ENCODE measurements around the gene RRBP1.

The RRBP1 gene

GRCh38 chr20:17638835-17639407, 43.1 kb downstream of the RRBP1 start:
- H3K4me1 ChIP-seq (ENCODE audit: insufficient read depth, low read length, poor library complexity, severe bottlenecking) = no peaks in the 10 kb centered on the region
- H3F3A ChIP-seq (ENCODE audit: low read depth) = no peaks in the 10 kb centered on the region
- H3K9me2 ChIP-seq (replicated peaks; ENCODE audit: low read depth, low read length) = no peaks in the 10 kb centered on the region
- H3K4me3 ChIP-seq (ENCODE audit: low read length, poor library complexity, severe bottlenecking) = no peak overlapping the region
- peaks cover 9% of the 10 kb centered on the region; the same call in 1 of the 2 replicates for H3K79me2 ChIP-seq (ENCODE audit: insufficient read depth, low read length)
- H3K4me2 ChIP-seq (ENCODE audit: low read depth, low read length, poor library complexity, severe bottlenecking) = no peak overlapping the region
- H4K20me1 ChIP-seq (ENCODE audit: insufficient read depth, low read length, poor library complexity, severe bottlenecking) = no peaks in the 10 kb centered on the region
- TF ChIP-seq CTCF (conservative IDR thresholded peaks at IDR 0.05; ENCODE audit: low read length) (no peak), EZH2phosphoT487 (IDR thresholded peaks at IDR 0.05; ENCODE audit: borderline replicate concordance) (no peak)
- H3K27me3 ChIP-seq (ENCODE audit: insufficient read depth, low read length, poor library complexity, severe bottlenecking) = no peaks in the 10 kb centered on the region
- no peak overlapping the region for H2AFZ ChIP-seq (ENCODE audit: low read length)
- no peaks in the 10 kb centered on the region for H3K9me3 ChIP-seq (ENCODE audit: insufficient read depth, low read depth, low read length)
- peaks cover 73% of the 10 kb centered on the region; the same call in 1 of the 2 replicates for H3K36me3 ChIP-seq (ENCODE audit: insufficient read depth, low read length)
- H3K9ac ChIP-seq (ENCODE audit: low read depth, low read length, poor library complexity, severe bottlenecking) = no peak overlapping the region

GRCh38 chr20:17637985-17638640, 43.9 kb downstream of the RRBP1 start:
- Histone ChIP-seq H3K27me3 (ENCODE audit: insufficient read depth, low read length, poor library complexity, severe bottlenecking) (no peaks in the 10 kb centered on the region), H2AFZ (ENCODE audit: low read length) (no peak overlapping the region), H3K36me3 (ENCODE audit: insufficient read depth, low read length) (peaks cover 81% of the 10 kb centered on the region; the same call in 1 of the 2 replicates), H3K9ac (ENCODE audit: low read depth, low read length, poor library complexity, severe bottlenecking) (no peak overlapping the region), H3K4me1 (ENCODE audit: insufficient read depth, low read length, poor library complexity, severe bottlenecking) (no peaks in the 10 kb centered on the region), H3K79me2 (ENCODE audit: insufficient read depth, low read length) (peaks cover under 1% of the 10 kb centered on the region; the same call in 1 of the 2 replicates), H3K9me3 (ENCODE audit: insufficient read depth, low read depth, low read length) (no peaks in the 10 kb centered on the region), H3K9me2 (replicated peaks; ENCODE audit: low read depth, low read length) (no peaks in the 10 kb centered on the region), H3F3A (ENCODE audit: low read depth) (no peaks in the 10 kb centered on the region), H3K4me3 (ENCODE audit: low read length, poor library complexity, severe bottlenecking) (no peak overlapping the region), H4K20me1 (ENCODE audit: insufficient read depth, low read length, poor library complexity, severe bottlenecking) (no peaks in the 10 kb centered on the region), H3K4me2 (ENCODE audit: low read depth, low read length, poor library complexity, severe bottlenecking) (no peak overlapping the region)
- no peak for TF ChIP-seq CTCF (conservative IDR thresholded peaks at IDR 0.05; ENCODE audit: low read length)
- no peak for TF ChIP-seq EZH2phosphoT487 (IDR thresholded peaks at IDR 0.05; ENCODE audit: borderline replicate concordance)

- H3K27me3 ChIP-seq (ENCODE audit: insufficient read depth, low read length, poor library complexity, severe bottlenecking) = no peaks in the 10 kb centered on the region
- no peaks in the 10 kb centered on the region for H3F3A ChIP-seq (ENCODE audit: low read depth)
- H3K36me3 ChIP-seq (ENCODE audit: insufficient read depth, low read length) = peaks cover 83% of the 10 kb centered on the region; the same call in 1 of the 2 replicates
- TF ChIP-seq CTCF (conservative IDR thresholded peaks at IDR 0.05; ENCODE audit: low read length) (no peak), EZH2phosphoT487 (IDR thresholded peaks at IDR 0.05; ENCODE audit: borderline replicate concordance) (no peak)
- no peak overlapping the region for H2AFZ ChIP-seq (ENCODE audit: low read length)
- no peaks in the 10 kb centered on the region for H3K9me3 ChIP-seq (ENCODE audit: insufficient read depth, low read depth, low read length)
- H3K4me1 ChIP-seq (ENCODE audit: insufficient read depth, low read length, poor library complexity, severe bottlenecking) = no peaks in the 10 kb centered on the region
- H4K20me1 ChIP-seq (ENCODE audit: insufficient read depth, low read length, poor library complexity, severe bottlenecking) = no peaks in the 10 kb centered on the region
- H3K4me2 ChIP-seq (ENCODE audit: low read depth, low read length, poor library complexity, severe bottlenecking) = no peak overlapping the region
- no peaks in the 10 kb centered on the region for H3K79me2 ChIP-seq (ENCODE audit: insufficient read depth, low read length)
- no peak overlapping the region for H3K4me3 ChIP-seq (ENCODE audit: low read length, poor library complexity, severe bottlenecking)
- H3K9me2 ChIP-seq (replicated peaks; ENCODE audit: low read depth, low read length) = no peaks in the 10 kb centered on the region
- no peak overlapping the region for H3K9ac ChIP-seq (ENCODE audit: low read depth, low read length, poor library complexity, severe bottlenecking)
Observed at GRCh38 chr20:17637413-17637780, 44.6 kb downstream of the RRBP1 start.
